ENCODE results near the gene CASP12.

The CASP12 gene

GRCh38 chr11:104891135-104891534 lies 7.1 kb downstream of the CASP12 start:
- no peak for DNase-seq

- no peak for DNase-seq
Measured at GRCh38 chr11:104883342-104883741, 14.9 kb downstream of the CASP12 start.

- DNase-seq = no peak
Measured at GRCh38 chr11:104881117-104881794, 17.0 kb downstream of the CASP12 start.

GRCh38 chr11:104879514-104880190 lies 18.6 kb downstream of the CASP12 start:
- DNase-seq = no peak

GRCh38 chr11:104876861-104877431 lies 21.3 kb downstream of the CASP12 start:
- no peak for DNase-seq

- DNase-seq = no peak
Measured at GRCh38 chr11:104876324-104876723, 21.9 kb downstream of the CASP12 start.

GRCh38 chr11:104873252-104873651 lies 25.0 kb downstream of the CASP12 start:
- DNase-seq = no peak

GRCh38 chr11:104872393-104872792 lies 25.9 kb downstream of the CASP12 start:
- no peak for DNase-seq

- no peak for DNase-seq
Measured at GRCh38 chr11:104870910-104871309, 27.4 kb downstream of the CASP12 start.

- no peak for DNase-seq
Measured at GRCh38 chr11:104866815-104867214, 31.4 kb downstream of the CASP12 start.

- DNase-seq = no peak
Measured at GRCh38 chr11:104858882-104859775, 39.1 kb downstream of the CASP12 start.

- no peak for DNase-seq
Measured at GRCh38 chr11:104856607-104857006, 41.7 kb downstream of the CASP12 start.

- DNase-seq = no peak
Measured at GRCh38 chr11:104855965-104856364, 42.3 kb downstream of the CASP12 start.

- no peak for DNase-seq
Measured at GRCh38 chr11:104853276-104853675, 45.0 kb downstream of the CASP12 start.

- DNase-seq = no peak
Measured at GRCh38 chr11:104852811-104853210, 45.4 kb downstream of the CASP12 start.

- no peak for DNase-seq
Measured at GRCh38 chr11:104846216-104846615, 52.0 kb downstream of the CASP12 start.

GRCh38 chr11:104844451-104844850 lies 53.8 kb downstream of the CASP12 start:
- no peak for DNase-seq

- no peak for DNase-seq
Measured at GRCh38 chr11:104843150-104843836, 55.0 kb downstream of the CASP12 start.

- no peak for DNase-seq
Measured at GRCh38 chr11:104841973-104842525, 56.2 kb downstream of the CASP12 start.

GRCh38 chr11:104841185-104841584 lies 57.1 kb downstream of the CASP12 start:
- DNase-seq = no peak

- no peak for DNase-seq
Measured at GRCh38 chr11:104837969-104838639, 60.2 kb downstream of the CASP12 start.

GRCh38 chr11:104836691-104837090 lies 61.6 kb downstream of the CASP12 start:
- DNase-seq = no peak

All from activated gamma-delta T cell (primary cell).